ENCODE results near the gene PKNOX1.
"Not testable (repeated sequence)": the region's sequence is repeated elsewhere in the genome, so short reads cannot be mapped to it uniquely, and the experiment has no call there.

Gene PKNOX1, protein sequence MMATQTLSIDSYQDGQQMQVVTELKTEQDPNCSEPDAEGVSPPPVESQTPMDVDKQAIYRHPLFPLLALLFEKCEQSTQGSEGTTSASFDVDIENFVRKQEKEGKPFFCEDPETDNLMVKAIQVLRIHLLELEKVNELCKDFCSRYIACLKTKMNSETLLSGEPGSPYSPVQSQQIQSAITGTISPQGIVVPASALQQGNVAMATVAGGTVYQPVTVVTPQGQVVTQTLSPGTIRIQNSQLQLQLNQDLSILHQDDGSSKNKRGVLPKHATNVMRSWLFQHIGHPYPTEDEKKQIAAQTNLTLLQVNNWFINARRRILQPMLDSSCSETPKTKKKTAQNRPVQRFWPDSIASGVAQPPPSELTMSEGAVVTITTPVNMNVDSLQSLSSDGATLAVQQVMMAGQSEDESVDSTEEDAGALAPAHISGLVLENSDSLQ

DNA sequence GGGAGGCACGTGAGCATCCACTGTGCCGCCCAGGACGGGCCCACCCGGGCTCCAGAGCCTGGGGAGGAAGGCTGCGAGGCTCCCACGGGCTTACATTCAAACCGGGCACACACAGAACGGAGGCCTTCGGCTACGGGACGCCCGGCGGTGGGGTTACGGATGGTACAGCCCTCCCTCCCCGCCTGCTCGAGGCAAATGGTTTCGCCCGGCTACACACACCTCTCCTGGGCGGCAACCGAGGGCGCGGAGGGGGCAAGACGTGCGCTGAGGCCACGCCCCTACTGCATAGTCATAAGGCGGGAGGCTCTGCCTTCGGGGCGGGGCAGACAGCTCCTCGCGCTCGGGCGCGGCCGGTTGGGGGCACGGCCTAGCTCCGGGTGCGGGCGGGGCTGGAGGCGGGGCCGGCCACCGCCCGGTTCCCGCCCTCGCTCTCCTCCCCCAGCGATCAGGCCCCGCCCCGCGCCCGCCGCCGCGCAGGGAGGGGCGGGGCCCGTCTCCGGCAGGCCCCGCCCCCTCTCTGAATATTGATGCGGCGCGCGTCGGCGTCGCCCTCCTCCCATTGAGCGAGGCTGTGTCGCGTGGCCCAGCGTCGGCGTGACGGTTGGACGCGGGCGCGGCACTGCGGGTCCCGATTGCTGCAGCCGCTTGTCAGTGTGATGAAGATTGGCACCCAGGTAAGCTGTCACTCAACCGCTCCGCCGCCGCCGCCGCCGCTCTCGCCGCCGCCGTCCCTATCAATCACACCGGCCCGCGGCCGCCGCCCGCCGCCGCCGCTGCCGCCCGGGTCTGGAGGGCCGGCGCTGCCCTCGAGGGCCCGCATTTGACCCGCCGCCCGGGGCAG is at the start of gene PKNOX1:
TSS of gene PKNOX1 (plus strand) at position 572 of the 841 bp plus-strand sequence. CDS start 29,820 bp downstream, outside the sequence.
- DNase-seq = peak; percentile 98

DNA sequence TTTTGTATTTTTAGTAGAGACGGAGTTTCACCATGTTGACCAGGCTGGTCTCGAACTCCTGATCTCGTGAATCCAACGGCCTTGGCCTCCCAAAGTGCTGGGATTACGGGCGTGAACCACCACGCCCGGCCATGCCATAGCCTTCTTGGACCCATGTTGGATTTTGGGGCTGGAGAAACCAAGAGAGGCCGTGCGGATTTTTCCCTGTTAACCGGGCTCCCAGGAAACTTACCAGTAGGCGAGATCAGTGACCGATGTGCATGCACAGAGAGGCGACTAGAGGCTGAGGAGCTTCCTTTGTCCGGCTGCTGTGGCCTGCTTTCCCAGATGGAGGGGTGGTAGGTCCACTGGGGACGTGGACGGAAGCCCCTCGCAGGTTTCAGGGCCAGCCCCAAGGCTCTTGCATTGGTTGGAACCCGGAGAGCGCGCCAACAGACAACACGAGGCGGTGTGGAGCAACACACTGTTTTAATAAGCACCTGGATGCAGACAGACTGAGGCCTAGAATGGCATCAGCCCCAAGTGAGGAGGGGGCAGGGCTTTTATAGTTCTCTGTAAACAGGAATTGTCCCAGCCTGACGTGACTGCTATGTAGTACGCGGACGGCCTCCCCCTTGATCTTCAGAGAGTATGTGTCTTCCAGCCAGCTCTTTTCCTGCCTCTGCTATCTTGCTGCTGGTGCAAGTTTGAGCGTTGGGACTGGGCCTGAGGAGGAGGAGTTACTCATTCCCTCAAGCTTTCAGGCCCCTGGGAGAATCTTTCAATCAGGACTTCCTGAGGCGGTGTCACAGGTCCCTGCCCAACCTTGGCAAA is 49.0 kb upstream of the PKNOX1 start, which contains the start of gene ERVH48-1:
TSS of gene ERVH48-1 (minus strand) at position 517 of the 813 bp plus-strand sequence. CDS start 6,624 bp downstream, outside the sequence.
- DNase-seq = no peak

DNA sequence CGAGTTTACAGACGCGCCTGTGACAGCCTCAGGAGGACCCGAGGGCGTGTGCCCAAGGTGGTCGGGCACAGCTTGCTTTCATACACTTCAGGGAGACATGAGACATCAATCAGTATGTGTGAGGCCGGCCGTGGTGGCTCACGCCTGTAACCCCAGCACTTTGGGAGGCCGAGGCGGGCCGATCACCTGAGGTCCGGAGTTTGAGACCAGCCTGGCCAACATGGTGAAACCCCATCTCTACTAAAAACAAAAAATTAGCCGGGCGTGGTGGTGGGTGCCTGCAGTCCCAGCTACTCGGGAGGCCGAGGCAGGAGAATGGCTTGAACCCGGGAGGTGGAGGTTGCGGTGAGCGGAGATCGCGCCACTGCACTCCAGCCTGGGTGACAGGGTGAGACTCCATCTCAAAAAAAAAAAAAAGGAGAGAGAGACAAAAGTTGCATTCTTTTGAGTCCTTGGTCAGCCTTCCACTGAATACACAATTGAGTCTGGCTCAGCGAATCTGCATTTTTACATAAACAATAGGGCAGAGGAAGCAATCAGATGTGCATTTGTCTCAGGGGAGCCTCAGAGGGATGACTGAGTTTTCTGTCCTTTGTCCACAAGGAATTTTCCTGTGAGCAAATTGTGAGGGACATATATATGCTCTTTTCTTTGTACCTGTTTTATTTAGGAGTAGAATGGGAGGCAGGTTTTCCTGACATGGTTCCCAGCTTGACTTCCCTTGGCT is 46.7 kb upstream of the PKNOX1 start:
- DNase-seq = not testable (repeated sequence)

DNA sequence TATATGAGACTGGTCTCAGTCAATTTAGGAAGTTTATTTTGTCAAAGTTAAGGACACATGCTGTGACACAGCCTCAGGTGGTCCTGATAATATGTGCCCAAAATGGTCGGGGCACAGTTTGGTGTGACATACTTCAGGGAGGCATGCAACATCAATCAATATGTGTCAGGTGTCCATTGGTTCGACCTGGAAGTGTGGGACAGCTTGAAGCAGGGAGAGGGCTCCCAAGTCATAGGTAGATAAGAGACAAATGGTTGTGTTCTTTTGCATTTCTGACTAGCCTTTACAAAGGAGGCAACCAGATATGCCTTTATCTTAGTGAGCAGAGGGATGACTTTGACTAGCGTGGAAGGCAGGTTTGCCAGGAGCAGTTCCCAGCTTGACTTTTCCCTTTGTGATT is 44.4 kb upstream of the PKNOX1 start:
- DNase-seq = no peak

DNA sequence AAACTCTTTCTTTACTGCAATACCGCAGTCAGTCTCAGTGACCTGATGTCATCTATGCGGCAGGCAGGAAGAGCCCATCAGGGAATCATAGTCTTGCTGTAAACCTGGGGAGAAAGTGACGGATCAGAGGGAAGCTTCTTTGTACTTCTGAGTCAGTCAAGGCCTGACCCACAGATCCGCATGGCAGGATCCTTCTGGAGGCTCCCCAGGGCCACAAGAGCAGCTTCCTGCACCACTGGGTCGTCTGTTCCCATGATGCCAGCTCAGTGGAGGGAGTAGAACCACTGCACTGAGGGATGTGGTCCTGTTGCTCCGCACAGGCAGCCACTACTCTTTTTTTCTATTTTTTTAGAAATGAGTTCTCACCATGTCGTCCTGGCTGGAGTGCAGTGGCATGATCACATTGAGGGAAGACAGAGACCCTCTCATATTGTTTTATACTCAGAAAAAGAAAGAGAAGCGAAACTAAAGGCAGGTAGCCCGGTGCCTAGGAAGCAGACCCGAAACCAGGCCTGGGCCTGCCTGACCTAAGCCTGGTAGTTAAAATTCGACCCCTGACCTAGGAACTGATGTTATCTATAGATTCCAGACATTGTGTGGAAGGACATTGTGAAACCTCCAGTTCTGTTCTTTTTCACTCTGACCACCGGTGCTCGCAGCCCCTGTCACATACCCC is 42.7 kb upstream of the PKNOX1 start:
- no peak for DNase-seq

DNA sequence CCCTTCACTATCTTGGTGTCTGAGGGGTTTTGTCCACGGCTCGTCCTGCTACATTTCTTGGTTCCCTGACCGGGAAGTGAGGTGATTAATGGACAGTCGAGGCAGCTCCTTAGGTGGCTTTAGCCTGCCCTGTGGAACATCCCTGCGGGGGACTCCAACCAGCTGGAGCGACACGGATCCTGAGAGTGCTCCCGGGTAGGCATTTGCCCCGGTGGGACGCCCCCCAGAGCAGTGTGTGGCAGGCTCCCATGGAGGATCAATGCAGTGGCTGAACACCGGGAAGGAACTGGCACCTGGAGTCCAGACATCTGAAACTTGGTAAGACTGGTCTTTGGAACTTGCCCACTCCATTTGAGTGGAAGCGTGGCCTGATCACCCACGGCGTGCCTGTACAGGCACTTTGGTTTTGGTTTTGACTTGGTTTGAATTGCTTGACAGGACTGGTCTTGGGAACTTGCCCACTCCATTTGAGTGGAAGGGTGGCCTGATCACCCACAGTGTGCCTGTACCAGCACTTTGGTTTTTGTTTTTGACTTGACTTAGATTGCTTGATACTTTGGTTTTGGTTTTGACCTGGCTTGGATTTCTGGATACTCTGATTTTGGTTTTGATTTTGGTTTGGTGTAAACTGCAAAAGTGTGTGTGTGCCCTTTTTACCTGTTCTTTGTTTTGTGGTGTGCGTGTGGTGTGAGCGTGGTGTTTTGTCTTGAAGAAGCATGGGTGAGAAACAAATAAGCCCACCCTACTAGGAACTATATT is 41.8 kb upstream of the PKNOX1 start:
- DNase-seq = not testable (repeated sequence)

DNA sequence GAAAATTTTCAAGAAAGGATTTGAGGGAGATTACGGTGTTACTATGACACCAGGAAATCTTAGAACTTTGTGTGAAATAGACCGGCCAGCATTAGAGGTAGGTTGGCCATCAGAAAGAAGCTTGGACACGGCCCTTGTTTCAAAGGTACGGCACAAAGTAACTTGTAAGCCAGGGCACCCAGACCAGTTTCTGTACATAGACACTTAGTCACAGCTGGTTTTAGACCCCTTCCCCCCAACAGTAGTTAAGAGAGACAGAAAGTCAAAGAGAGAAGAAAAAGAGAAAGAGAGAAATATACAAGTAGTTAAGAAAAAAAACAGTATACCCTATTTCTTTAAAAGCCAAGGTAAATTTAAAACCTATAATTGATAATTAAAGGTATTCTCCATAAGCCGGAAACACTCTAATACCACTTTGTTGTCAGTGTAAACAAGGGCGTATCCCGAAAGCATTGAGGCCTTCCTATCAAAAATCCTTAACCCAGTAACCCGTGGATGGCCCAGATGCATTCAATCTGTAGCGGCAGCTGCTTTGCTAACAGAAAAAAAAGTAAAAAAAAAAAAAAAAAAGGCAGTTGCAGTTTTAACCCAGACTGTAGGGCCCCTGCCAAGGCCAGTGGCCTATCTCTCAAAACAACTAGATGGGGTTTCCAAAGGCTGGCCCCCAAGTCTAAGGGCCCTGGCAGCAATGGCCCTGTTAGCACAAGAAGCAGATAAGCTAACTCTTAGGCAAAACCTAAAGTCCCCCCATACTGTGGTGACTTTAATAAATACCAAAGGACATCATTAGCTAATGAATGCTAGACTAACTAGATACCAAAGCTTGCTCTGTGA is 41.0 kb upstream of the PKNOX1 start:
- not testable (repeated sequence) for DNase-seq

DNA sequence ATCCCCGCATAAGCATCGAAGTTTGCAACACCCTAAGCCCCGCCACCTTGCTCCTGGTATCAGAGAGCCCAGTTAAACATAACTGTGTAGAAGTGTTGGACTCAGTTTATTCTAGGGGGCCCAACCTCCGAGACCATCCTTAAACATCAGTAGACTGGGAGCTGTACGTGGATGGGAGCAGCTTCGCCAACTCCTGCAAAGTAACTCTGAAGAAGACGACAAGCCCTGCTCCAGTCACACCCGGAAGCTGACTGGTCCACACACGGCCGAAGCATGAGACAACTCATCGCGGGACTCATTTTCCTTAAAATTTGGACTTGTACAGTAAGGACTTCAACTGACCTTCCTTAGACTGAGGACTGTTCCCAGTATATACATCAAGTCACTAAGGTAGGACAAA is 40.4 kb upstream of the PKNOX1 start:
- DNase-seq = not testable (repeated sequence)

DNA sequence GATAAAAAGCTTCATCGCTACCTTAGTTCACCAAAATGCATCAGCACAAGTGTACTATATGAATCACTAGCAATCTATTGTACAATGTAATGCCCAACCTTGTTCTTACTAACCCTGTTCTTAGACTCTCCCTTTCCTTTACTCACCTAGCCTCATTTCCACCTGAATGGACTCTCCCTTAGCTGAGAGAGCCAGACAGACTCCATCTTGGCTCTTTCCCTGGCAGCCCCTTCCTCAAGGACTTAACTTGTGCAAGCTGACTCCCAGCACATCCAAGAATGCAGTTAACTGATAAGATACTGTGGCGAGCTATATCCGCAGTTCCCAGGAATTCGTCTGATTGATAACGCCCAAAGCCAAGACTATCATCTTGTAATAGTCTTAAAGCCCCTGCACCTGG is 38.0 kb upstream of the PKNOX1 start:
- not testable (repeated sequence) for DNase-seq

DNA sequence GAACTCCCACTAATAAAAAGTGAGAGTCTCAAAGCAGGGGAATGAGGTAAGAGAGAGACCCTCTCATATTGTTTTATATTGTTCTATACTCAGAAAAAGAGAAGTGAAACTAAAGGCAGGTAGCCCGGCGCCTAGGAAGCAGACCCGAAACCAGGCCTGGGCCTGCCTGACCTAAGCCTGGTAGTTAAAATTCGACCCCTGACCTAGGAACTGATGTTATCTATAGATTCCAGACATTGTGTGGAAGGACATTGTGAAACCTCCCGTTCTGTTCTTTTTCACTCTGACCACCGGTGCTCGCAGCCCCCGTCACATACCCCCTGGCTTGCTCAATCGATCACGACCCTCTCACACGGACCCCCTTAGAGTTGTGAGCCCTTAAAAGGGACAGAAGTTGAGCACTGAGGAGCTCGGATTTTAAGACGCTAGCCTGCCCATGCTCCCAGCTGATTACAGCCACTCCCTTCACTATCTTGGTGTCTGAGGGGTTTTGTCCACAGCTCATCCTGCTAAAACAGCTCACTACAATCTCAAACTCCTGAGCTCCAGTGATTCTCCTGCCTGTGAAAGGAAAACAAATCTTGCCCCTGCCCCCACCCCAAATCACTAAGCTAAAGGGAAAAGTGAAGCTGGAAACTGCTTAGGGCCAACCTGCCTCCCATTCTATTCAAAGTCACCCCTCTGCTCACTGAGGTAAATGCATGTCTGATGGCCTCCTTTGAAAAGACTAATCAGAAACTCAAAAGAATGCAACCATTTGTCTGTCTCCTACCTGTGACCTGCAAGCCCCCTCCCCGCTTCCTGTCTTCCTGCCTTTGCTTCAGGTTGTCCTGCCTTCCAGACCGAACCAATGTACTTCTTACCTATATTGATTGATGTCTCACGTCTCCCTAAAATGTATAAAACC is 37.1 kb upstream of the PKNOX1 start:
- DNase-seq = not testable (repeated sequence)

DNA sequence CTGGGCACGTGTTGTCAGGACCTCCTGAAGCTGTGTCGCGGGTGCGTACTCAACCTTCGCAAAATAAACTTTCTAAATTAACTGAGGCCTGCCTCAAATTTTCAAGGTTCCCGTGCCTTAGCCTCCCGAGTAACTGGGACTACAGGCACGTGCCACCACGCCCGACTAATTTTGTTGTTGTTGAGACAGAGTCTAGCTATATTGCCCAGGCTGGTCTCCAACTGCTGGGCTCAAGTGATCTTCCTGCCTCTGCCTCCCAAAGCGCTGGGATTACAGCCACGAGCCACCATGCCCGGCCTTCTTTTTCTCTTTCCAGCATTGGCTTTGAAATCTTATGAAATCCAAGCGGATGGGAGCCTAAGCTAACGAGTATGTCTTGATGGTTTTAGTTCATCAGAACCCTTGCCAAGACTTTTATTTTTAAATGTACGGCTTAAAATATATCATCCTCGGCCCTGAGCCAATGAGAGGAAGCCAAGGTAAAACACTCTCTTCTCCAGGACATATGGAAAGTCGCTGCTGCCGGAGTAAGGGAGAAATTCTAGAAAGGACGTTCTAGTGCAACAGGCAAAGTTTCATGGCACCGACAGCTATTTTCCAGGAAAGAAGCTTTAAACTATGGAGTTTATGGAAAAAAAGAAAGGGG is 36.3 kb upstream of the PKNOX1 start:
- no peak for DNase-seq

DNA sequence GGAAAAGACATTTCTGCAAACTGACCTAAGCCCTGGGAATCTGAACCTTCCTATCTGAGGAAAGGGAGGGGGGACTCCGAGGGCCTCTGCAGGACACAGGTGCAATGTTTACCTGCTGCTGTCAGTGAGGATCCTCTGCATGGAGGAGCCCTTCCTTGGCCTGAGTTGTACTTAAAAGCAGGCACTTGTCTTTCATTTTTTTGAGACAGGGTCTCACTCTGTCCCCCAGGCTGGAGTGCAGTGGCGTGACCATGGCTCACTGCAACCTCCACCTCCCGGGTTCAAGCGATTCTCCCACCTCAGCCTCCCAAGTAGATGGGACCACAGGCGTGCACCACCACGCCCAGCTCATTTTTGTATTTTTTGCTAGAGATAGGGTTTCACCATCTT is 35.8 kb upstream of the PKNOX1 start:
- DNase-seq = not testable (repeated sequence)

DNA sequence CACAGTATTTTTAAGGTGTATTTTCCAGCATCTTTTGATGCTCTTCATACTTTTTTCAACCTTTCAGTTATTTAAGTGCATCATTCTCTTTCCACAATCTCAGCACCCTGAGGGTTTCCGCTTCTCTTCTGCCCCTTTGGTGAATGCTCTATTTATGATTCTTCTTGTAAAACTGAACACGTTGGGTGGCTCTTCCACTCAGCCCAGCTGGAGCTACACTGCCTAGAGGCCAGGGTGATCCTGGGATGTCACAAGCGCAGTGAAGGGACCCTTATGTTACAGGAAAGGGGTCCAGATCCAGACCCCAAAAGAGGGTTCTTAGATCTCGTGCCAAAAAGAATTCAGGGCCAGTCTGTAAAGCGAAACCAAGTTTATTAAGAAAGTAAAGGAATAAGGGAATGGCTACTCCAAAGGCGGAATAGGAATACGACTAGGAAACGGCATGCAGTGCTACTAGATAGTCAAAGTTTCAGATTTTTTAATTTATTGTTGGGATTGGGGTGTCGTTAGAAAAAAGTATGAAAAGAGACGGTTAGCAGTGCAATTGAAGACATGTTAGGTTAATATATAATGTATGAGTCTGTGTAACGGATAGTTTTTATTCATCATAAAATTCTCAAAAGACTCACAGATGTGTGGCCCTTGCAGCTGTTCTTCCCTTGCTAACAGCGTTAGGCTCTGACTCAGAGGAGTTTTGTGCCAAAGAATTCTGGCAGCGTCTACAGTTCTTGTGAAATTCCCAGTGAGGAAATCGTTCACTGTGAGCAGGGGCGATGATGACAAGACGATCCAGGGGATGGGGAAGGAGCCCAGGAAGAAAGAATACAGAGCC is 34.6 kb upstream of the PKNOX1 start:
- no peak for DNase-seq

DNA sequence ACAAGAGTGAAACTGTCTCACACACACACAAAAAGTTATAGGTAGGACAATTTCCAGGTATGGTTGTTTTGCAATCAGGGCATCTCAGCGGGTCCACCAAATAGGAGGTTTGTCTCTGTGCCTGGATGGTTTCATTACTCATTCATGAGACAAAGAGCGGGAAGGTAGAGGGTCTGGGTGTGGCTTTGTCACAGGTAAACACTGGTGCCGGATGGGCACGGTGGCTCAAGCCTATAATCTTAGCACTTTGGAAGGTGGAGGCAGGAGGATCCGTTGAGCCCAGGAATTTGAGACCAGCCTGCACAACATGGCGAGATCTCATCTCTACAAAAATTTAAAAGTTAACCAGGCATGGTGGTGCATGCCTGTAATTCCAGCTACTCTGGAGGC is 32.7 kb upstream of the PKNOX1 start:
- no peak for DNase-seq

DNA sequence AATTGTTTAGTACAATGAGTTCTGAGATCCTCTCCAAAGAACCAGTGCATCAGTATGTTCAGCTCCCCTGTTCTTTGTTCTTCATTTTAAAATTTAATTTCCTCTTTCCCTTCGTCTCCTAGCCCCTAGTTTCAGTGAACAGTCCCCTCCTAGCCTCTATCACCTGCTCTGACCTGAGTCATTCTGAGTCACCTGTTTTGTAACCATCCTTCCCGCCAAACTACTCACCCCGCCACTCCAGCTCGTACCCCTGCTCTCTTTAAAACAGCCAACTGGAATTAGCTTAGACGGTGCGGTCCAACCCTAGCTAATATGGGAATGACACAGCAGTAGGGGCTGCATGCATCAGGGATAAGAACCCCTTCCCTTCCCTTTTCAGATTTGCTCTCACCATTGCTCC is 32.1 kb upstream of the PKNOX1 start:
- no peak for DNase-seq

DNA sequence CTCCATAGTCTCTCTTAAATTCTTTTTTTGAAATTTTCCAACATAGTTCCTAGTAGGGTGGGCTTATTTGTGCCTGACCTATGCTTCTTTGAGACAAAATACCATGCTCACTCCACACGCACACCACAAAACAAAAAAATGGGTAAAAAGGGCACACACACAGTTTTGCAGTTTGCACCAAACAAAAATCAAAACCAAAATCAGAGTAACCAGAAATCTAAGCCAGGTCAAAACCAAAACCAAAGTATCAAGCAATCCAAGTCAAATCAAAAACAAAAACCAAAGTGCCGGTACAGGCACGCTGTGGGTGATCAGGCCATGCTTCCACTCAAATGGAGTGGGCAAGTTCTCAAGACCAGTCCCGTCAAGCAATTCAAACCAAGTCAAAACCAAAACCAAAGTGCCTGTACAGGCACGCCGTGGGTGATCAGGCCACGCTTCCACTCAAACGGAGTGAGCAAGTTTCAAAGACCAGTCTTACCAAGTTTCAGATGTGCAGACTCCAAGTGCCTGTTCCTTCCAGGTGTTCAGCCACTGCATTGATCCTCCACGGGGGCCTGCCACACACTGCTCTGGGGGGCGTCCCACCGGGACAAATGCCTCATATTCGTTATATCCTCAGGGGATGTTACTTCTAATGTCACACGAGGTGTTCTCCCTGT is 25.1 kb upstream of the PKNOX1 start:
- DNase-seq = not testable (repeated sequence)

DNA sequence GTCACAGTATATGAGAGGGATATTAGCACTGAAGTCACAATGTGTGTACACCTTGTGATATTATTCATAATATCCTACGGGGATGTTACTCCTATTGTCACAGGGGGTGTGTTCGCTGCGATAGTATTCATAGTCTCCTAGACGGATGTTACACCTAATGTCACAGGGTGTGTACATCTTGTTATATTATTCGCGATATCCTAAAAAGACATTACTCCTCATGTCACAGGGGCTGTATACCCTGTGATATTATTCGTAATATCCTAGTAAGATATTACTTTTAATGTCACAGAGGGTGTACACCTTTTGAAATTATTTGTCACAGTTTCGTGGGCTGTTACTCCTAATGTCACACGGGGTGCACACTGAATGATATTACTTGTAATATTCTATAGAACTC is 23.2 kb upstream of the PKNOX1 start:
- DNase-seq = not testable (repeated sequence)

Data from stimulated activated CD4-positive, alpha-beta T cell treated with anti-CD3 and anti-CD28 coated beads, Interleukin-12 subunit alpha, Interleukin-12 subunit beta, amount 100 ng/mL, for 4 hours (primary cell).